Activated CD4-positive, CD25-positive, alpha-beta regulatory T cell treated with anti-CD3 and anti-CD28 coated beads, Interleukin-2, amount 50 U/mL, for 72 hours (primary cell): ENCODE results near the gene CIDEA.
"Not testable (repeated sequence)": the region's sequence is repeated elsewhere in the genome, so short reads cannot be mapped to it uniquely, and the experiment has no call there.

Experiments used
- DNase-seq: peaks from one replicate; pipeline ENCODE4 v3.0.0; 2021

CIDEA gene

DNA sequence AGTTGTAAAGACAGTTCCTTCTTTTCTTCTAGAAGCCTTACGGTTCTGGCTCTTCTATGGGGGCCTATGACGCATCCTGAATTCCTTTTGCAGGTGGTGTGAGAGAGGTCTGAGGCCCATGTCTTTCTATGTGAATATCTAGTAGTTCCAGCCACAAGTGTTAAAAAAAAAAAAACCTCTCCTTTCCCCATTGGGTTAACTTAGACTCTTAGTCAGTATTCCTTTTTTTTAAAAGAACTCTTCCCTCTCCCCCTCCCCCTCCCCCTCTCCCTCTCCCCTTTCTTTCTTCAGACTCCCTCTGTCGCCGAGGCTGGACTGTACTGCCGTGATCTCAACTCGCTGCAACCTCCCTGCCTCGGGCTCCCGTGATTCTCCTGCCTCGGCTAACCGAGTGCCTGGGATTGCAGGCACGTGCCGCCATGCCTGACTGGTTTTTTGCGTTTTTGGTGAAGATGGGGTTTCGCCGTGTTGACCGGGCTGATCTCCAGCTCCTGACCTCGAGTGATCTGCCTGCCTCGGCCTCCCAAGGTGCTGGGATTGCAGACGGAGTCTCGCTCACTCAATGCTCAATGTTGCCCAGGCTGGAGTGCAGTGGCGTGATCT lies 11.4 kb upstream of the CIDEA start:
- DNase-seq, result no peak

DNA sequence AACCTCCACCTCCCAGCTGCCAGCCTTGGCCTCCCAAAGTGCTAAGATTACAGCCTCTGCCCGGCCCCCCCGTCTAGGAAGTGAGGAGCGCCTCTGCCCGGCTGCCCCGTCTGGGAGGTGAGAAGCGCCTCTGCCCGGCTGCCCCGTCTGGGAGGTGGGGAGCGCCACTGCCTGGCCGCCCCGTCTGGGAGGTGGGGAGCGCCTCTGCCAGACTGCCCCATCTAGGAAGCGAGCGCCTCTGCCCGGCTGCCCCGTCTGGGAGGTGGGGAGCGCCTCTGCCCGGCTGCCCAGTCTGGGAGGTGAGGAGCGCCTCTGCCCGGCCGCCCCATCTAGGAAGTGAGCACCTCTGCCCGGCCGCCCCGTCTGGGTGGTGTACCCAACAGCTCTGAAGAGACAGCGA lies 10.9 kb upstream of the CIDEA start:
- DNase-seq, result not testable (repeated sequence)

DNA sequence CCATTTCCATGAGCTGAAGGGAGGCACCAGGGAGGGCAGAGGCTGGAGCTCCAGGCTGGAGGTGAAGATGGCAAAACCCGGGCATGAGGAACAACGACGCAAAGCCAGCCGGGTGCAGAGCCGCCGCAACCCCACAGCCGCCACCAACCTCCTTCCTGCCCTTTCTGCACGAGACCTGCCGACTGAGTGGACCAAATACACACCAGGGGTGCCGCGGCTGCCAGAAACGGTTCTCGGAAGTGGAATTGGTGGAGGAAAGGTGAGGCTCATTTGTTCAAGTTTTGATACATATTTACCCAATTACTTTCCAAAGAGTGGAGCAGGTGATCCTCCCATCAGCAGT lies 8.4 kb upstream of the CIDEA start:
- no peak for DNase-seq

DNA sequence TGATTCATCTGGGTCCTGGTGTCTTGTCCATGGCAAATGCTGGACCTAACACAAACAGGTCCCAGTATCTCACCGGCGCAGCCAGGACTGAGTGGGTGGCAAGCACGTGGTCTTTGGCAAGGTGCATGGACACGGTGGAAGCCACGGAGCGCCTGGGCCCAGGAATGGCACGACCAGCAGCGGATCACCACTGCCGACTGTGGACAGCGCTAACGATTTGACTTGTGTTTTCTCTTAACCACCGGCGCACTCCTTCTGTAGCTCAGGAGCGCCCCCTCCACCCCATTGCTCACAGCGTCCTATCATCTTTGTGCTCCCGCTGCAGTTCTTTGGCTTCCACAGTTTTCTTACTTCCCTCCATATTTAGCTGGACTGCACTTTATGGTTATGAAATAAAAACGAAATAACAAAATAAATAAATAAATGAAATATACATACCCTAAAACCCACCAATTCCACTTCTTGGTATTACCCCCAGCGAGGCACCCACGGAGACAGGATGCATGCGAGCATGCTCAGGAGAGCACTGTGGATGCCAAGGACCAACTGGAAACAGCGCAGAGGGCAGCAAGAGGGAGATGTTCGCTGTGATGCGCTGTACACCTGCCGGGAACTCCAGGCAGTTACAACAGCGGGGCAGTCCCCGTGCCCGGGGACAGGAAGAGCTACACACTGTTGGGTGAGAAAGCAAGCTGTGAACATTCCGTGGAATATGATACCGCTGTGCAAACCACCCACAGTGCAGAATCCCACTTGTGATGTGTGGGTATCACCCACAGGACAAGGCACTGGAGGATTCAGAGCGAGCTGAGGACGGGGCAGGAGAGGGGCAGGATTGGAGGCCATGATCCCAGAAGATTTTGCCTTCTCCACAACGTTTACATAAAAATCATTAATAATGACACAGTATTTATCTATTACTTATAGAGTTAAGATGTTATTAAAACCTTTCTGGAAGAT lies 7.0 kb upstream of the CIDEA start:
- DNase-seq, result no peak

DNA sequence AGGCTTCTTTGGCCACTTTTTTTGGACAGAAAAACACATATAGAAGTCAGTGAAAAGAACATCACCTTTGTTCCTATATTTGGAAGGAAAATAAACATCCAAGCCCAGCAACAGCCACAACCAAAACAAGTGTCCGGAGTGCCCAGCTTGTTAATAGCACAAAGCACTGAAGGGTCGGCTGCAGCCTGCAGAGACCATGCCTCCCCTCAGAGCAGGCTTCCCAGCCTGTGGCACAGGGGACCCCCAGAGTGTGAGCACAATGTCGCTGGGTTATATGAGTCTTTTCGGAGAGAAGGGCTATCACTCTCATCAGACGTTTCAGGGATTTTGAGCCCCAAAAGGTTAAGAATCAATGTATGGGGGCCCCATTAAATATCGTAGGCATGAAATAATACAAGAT lies 6.2 kb upstream of the CIDEA start:
- DNase-seq, result no peak

DNA sequence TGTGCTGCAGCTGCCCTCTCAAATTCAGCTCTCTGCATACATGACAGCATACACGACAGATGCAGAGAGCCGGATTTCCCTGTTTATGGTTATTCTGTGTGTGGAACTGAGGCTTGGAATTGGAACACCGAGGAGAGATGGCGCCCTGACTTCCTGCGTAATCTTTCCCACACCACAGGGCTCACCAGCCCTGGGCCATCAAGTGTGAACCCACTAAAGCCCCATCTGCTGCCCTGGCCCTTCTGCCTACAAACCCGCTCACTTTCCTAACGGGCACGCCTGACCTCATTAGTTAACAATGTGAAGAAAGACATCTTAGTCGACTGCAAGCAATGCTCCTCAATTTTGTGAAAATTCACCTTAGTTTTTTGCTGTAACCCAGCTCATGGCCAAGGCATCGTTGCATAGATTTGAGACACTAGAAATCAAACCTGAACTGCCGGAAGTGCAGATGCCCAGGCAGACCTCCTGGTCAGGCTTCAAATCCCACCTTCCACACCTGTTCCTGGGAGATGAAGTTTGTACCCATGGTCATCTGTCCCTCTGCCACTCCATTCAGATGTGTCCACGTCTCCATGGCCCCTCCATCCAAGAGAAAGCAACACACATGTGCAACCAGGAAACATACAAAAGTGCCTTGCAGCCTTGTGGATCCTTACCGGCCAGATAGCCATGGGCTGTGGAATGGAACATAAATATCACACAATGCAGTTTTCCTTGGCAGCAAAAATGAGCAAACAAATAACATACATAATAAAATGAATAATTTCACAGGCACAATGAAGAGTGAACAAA lies 5.0 kb upstream of the CIDEA start:
- DNase-seq, result no peak

DNA sequence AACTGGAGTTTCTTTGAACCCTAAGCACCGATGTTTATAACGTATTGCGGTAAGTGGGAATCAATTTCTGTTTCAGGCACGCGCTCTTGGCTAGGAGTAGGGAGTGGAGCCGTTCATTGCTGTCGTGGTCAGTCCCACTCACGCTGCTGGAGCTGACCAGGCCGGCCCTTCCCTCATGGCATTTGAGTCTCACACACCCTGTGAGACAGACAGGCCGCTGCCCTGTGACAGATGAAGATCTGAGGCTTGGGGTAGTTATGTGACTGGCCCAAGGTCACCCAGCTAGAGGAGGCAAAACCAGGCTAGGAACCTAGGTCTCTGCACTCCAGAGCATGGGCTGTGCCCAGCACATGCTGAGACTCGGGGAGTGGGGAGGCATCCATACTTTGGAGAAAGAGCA lies 2.9 kb upstream of the CIDEA start:
- no peak for DNase-seq

DNA sequence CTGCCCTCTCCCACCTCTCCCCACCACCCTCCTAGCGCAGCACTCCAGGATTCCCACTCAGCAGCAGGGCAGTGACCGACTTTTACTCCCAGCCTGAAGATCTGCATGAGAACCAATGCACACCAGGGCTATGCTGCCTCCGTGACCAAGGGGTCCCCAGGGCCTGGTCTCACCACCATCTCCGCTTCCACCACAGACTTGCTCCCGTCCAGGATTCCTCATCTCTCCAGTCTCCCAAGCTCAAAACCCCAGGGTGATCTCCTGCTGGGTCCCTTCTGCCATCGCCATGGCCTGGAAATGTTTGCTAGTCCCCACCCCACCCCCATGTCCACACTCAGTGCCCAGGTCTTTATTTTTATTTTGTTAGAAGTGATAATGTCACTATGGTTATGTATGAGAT lies 2.1 kb upstream of the CIDEA start:
- no peak for DNase-seq

DNA sequence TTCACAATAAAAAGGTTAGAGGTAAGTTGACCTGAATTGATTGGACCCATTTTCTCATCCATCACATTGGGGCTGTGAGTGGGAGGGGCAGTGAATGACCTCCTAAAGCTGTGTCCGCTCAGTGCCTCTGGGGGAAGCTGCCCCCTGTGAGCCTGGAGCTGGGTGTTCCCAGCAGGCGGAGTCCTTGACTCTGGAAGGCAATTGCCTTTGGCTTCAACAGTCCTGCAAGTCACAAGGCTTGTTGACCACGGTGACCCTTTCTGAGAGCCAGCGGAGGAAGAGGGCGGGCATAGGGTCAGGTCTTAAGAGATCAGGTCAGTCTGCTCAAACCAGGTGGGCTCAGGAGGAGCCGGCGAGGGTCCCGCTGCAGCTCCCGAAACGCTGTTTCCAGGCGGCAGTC lies 1.1 kb upstream of the CIDEA start:
- no peak for DNase-seq

DNA sequence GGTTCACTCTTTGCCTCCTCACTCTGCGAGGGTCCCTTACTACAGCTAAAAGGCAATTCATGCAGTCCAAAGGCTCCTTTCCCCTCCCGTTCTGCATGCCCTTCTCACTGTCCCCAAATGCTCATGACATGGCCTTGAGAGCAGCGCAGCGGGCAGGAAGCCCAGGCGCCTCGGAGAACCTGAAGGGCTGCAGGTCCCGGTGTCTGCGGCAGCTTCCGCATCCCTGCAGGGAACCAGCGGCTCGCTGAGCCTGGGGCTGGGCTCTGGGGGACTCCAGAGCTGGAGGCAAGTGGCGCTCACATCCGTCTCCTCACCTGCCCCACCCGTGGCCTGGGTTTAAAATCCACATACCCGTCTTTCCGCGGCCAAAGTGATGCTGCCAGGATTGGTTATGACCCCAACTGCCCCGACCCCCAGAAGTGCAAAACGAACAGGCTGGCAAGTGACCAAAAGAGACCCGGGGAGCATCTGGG lies 462 bp upstream of the CIDEA start:
- DNase-seq, result no peak

DNA sequence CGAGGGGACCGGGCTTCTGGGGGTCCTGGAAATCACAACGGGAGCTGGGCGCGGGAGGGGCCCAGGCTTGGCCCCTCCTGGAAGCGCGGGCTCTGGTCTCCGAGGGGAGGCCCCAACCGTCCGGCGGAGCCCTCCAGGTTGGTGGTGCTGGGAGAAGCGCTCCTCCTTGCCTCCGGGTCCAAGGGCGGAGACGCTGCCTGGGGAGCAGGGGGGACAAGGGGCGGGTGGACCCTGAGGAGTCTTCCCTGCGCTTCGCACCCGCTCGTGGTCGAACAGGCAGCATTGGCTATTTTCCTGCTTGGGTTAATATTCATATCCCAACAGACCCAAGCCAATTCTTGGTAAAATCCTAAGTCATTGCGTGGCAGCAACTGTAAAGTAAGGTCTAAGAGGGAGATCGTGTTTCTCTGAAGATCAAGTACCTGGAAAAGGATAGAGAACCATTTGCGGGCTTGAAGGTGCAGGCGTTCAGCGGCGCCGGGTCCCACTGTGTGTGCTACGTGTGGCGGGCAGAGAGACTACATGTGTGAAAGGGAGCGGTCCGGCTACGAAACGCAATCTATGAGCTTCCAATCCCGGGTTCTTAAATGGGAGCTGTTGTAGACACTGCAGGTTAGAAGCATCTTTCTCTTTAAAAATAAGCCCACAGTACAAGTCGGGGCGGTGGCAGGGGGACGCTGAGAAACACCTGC lies 805 bp downstream of the CIDEA start:
- no peak for DNase-seq

DNA sequence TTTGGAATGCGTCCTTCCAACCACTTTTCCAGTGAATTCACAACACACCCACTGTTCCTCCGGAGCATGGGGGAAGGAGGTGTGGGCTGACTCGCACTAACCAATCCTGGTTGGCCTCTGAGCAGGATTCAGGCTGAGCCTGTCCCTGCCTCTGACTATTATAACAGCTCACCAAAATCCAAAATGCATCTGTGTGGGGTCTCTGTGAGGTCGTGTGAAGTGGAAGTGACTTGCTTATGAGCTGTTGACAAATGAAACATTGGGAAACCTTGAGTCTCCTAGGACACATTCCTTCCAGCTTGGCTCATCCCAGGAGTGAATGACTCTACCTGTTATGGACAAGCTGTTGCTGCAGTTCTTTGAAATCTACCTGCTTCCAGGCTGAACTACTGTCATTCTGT lies 1.5 kb downstream of the CIDEA start:
- no peak for DNase-seq

DNA sequence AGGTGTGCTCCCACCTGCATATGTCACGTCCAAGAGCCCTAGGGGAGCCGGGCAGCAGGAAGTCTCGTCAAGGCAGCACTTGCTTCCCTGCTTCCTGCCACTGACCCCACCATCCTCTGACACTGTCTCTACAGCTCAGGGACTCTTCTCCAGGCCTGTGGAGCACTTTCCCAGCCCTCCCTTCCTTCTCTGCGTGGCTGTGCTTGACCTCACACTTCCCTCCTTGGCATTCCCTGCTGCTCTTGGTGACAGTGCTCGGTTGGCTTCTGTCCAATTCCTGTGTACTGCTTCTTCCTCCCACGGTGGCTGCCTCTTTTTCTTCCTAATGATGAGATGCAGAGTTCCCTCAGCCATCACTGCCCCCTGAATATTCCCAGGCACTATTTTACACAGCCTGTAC lies 2.8 kb downstream of the CIDEA start:
- no peak for DNase-seq

DNA sequence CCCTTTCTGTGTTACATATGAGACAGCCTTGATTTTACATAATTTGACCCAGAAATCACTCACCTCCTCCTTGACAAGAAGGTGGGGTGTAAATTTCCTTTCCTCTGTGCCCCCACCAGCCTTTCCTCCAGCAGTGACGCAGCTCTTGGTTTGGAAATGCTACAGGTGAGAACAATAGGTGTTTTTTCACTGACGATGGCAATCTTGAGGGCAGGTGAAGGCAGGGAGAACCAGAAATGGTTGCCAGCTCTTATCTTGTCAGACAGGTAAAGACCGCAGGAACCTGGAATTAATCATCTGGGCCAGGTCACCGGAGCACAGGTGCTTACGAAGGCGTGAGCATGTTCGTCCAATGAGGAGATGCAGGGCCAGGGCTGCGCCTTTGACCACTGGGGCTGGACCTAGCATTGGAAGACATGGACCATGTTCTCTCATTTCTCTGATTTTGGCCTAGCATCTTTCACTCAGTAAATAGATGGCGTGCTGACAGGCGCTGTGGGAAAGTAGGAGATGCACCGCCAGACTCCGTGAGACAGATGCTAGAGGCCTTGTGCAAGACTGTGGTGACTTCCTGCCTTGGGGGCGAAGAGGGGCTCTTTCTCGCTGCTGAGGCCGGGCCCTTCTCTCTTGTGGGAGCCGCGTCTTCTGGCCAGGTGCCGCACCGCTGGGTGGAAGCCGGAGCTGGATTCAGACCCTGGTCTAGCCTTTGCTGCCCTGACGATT lies 4.0 kb downstream of the CIDEA start:
- no peak for DNase-seq

DNA sequence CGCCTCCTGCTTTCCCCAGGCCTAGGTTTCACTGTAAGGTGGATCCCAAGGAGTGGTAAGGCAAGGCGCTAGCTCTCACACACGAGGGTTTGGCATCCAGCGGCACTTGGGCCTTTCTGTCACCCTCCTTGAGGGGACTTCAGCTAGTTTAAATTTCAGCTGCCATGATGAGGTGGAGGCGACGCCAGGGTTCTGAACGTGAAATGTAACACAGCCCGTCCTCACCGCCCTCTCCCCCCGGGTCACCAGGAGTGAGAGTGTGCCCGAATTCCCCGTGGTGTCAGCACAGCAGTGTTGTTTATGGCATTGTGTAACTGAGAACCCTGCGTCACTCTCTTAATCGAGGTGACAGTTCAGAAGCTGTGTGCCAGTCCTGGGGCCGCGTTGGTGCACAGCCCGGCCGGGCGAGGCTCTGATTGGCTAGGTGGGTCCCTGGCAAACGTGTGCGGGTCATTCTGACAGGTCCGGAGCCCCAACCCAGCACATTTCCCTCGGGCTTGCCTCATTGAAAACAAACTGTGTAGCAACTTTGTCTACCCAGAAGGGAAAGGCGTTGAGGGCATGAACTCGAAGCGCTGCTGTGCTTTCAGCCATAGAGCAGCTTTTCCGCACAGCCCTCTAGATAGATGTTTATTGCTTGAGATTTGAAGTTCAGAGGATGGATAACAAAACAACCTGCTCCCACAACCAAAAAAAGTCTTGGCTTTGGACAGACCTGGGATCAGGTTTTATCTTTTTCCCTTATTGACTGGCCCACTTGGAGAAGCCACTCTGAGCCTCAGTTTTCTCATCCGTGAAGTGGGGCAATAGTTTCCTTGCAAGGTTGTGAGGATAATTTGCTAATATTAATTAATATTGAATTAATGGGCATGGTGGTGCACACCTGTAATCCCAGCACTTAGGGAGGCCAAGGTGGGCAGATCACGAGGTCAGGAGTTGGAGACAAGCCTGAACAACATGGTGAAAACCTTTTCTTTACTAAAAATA lies 4.9 kb downstream of the CIDEA start:
- DNase-seq, result no peak

DNA sequence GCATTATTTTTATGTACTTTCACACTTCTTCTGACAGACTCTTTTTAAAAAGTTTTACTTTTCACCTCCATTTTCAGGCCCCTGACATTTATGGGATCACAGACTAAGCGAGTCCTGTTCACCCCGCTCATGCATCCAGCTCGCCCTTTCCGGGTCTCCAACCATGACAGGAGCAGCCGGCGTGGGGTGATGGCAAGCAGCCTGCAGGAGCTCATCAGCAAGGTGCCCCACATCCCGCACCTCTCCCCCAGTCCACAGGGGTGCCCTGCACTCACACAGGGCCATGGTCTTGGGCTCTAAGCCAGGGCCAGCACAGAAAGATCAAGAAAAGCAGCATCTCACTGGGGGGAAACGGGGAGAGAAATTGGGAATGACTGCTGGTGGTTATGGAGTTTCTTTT lies 8.6 kb downstream of the CIDEA start:
- DNase-seq, result no peak

DNA sequence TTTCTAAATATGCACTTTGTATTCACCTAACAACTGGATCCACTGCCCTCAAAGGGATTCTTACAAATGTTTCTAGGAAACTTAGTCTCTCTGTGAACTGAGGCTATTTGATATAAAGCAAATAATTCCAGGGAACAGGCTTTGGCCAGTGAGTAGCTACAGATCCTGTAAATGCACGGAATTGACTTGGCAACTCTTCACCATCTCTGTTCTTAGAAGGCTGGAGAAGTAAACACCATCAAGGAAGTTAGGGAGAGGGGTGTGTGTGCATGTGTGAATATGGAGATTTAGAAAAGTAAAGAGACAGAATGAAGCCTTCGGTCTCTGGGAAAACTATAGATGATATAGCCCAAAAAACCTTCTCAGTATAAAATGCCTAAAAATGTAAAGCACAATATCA lies 10.7 kb downstream of the CIDEA start:
- DNase-seq, result no peak

DNA sequence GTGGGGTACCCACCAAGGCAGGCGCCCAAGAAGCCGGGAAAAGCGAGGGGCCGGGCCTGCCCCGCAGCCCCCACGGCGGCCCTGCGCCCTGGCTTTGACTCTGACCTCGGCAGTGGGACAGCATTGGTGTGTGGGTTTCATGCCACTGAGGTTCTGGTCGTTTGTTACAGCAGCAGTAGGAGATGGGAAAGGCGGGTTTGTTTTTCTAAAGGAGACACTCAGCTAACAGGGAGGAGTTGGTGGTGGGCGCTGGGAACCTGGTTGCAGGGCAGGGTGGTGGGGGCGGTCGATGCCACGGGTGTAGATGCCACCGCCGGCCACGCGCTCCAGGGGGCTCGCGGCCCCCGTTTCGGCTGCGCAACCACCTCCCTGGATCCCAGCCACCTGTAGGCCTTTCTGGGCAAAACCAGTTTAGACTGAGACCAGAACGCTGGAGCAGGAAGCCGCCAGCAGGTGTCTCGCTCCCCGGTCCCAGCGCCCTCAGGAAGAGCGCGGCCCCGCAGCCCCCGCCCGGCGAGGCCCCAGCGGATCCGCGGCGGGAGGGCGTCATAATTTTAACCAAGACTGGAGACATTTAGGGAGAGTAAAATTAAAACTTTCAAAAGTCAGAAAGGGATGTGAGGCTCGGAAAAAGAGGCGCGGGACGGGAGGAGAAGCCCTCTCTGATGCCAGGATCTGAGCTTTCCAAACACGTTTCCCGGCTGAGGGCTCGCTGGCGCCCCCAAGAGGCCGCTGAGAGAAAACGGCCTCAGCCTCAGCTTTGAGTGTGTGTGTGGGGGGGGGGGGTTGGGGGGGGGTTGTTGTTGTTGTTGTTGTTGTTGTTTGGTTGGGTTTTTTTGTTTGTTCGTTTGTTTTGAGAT lies 17.4 kb downstream of the CIDEA start:
- peak; percentile 43 for DNase-seq

DNA sequence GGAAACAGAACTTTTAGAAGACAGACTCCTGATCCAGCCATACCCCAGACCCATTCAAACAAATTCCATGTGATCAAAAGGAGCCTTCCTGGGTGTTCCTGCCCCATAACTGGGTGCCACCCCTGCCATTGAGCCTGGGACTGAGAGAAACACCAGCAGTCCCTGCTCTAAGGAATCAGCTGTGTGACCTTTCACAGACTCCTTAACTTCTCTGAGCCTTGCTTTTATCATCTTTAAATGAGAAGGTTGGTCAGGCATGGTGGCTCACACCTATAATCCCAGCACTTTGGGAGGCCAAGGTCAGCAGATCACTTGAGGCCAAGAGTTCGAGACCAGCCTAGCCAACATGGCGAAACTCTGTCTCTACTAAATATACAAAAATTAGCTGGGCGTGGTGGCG lies 20.6 kb downstream of the CIDEA start:
- DNase-seq, result no peak
